GM18498 (cell line): ENCODE data around the gene LINC00305.

Experiments used
- ATAC-seq: cut with Tn5 transposase; IDR thresholded peaks from one replicate; pipeline ENCODE4 v1.9.1; 2021; ENCODE audit warnings: mild to moderate bottlenecking, moderate library complexity; ENCODE audit not compliant: unreplicated experiment

LINC00305 gene

GRCh38 chr18:64148988-64149387 lies at the start of gene LINC00305:
LINC00305 (minus strand) TSS chr18:64149088.
- ATAC-seq: no peak

GRCh38 chr18:64191069-64191468 lies 42.2 kb upstream of the LINC00305 start:
- no peak for ATAC-seq

GRCh38 chr18:64185987-64186386 lies 37.1 kb upstream of the LINC00305 start:
- no peak for ATAC-seq

- no peak for ATAC-seq
These were observed 34.8 kb upstream of the LINC00305 start for GRCh38 chr18:64183665-64184064.

GRCh38 chr18:64180617-64181016 lies 31.7 kb upstream of the LINC00305 start:
- no peak for ATAC-seq

GRCh38 chr18:64180171-64180570 lies 31.3 kb upstream of the LINC00305 start:
- no peak for ATAC-seq

- no peak for ATAC-seq
These were observed 30.7 kb upstream of the LINC00305 start for GRCh38 chr18:64179556-64180080.

GRCh38 chr18:64178860-64179259 lies 30.0 kb upstream of the LINC00305 start:
- ATAC-seq: no peak

- ATAC-seq: no peak
These were observed 26.5 kb upstream of the LINC00305 start for GRCh38 chr18:64175432-64175831.

GRCh38 chr18:64171576-64171975 lies 22.7 kb upstream of the LINC00305 start:
- no peak for ATAC-seq

- no peak for ATAC-seq
These were observed 18.6 kb upstream of the LINC00305 start for GRCh38 chr18:64167408-64167925.

GRCh38 chr18:64165906-64166305 lies 17.0 kb upstream of the LINC00305 start:
- no peak for ATAC-seq

GRCh38 chr18:64164883-64165282 lies 16.0 kb upstream of the LINC00305 start:
- ATAC-seq: no peak

- no peak for ATAC-seq
These were observed 1.1 kb upstream of the LINC00305 start for GRCh38 chr18:64149916-64150438.

GRCh38 chr18:64142904-64143303 lies 6.0 kb downstream of the LINC00305 start:
- ATAC-seq: no peak

GRCh38 chr18:64137914-64138313 lies 11.0 kb downstream of the LINC00305 start:
- no peak for ATAC-seq

- ATAC-seq: no peak
These were observed 14.7 kb downstream of the LINC00305 start for GRCh38 chr18:64134044-64134747.

- ATAC-seq: no peak
These were observed 16.0 kb downstream of the LINC00305 start for GRCh38 chr18:64132871-64133270.

- ATAC-seq: no peak
These were observed 17.6 kb downstream of the LINC00305 start for GRCh38 chr18:64131314-64131713.

GRCh38 chr18:64127172-64127571 lies 21.7 kb downstream of the LINC00305 start:
- no peak for ATAC-seq

GRCh38 chr18:64119916-64120315 lies 29.0 kb downstream of the LINC00305 start:
- no peak for ATAC-seq

- ATAC-seq: no peak
These were observed 30.5 kb downstream of the LINC00305 start for GRCh38 chr18:64118406-64118805.
